CD4-positive, alpha-beta T cell treated with Interleukin-1 beta for 1 hour (primary cell): ENCODE measurements around the gene SNAPC2.
"Not testable (repeated sequence)": the region's sequence is repeated elsewhere in the genome, so short reads cannot be mapped to it uniquely, and the experiment has no call there.

Experiments used
- DNase-seq, 2 donors: peaks; one replicate each; pipeline ENCODE4 v3.0.0-alpha.2; 2020 to 2022

The SNAPC2 gene

DNA sequence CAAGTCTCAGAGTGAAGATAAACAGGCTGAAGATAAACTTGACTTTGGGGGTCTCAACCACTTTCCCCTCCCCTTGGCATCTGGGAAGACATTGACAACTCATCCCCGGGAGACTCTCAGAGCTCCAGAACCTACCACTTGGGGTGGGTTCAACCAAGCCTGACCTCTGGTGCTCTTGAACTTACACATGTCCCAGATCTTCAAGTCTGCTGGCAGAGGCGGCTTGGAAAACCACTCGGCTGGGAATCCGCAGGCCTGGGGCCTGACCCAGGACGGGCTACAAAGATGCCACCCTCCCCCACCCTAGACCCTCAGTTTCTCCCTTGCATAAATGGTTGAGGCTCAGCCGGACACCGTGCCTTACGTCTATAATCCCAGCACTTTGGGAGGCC, 31.3 kb upstream of the SNAPC2 start:
- DNase-seq: no peak

DNA sequence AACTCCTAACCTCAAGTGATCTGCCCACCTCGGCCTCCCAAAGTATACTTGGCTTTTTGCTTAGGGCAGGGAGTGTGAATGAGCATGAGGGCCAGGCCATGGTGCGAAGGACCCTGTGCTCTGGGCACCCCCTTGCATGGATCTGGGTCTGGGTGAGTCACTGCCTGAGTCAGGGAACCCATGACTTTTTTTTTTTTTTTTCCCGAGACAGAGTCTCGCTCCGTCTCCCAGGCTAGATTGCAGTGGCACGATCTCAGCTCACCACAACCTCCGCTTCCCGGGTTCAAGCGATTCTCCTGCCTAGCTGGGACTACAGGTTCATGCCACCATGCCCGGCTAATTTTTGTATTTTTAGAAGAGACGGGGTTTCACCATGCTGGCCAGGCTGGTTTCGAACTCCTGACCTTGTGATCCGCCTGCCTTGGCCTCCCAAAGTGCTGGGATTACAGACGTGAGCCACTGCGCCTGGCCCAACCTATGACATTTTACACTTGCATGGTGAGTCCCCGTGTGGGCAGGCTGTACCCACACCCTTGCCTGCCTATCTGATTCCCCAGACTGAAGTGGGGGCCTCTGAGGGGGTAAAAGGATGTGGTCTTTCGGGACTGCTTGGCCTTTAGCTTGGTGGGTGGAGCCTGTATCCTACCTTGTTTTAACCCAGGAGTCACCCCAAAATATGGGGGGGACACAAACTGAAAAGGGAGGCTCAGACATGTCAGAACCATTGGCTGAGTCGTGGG, 26.6 kb upstream of the SNAPC2 start:
- DNase-seq: not testable (repeated sequence)

DNA sequence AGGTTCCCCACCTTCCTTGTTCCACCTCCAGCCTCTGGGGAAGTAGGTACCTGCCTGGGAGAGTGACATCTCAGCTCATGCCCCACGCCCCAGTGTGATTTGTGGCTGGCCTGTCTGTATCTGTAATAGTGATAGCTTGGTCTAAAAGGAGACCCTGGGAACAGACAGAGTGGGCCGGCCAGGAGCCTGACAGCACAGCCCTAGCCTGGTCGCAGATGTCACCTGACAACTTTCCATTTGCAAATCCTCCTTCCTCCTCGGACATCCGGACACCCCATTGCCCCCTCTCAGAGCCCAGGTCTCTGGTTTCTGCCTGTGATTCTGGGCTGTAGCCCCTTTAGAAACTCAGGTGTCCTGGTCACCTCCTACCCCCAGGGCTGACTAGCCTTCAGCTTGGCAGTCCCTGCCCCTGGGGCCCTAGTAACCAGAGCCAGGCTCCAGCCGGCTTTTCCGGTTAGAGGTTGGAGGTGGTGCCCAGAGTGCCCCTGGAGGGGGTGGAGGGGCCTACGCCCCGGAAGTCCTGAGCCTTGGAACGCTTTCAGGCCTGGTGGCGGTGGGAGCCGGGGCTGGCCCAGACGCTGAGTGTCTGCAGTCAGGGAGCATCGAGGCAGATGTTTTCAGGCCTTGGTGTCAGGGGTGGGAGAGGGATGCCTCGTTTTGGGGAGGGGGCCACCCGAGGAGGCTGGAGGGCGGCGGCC, 25.4 kb upstream of the SNAPC2 start:
- no peak for DNase-seq

- no peak for DNase-seq
These were observed 24.6 kb upstream of the SNAPC2 start for GRCh38 chr19:7895565-7895964.

GRCh38 chr19:7897292-7897691, 22.8 kb upstream of the SNAPC2 start:
- DNase-seq: no peak

DNA sequence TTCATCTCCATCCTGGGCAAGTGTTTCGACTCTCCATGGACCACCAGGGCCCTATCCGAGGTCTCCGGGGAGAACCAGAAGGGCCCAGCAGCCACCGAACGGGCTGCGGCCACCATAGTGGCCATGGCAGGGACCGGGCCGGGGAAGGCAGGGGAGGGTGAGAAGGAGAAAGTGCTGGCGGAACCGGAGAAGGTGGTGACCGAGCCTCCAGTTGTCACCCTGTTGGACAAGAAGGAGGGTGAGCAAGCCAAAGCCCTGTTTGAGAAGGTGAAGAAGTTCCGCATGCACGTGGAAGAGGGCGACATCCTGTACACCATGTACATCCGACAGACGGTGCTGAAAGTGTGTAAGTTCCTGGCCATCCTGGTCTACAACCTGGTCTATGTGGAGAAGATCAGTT, 21.2 kb upstream of the SNAPC2 start:
- no peak for DNase-seq

DNA sequence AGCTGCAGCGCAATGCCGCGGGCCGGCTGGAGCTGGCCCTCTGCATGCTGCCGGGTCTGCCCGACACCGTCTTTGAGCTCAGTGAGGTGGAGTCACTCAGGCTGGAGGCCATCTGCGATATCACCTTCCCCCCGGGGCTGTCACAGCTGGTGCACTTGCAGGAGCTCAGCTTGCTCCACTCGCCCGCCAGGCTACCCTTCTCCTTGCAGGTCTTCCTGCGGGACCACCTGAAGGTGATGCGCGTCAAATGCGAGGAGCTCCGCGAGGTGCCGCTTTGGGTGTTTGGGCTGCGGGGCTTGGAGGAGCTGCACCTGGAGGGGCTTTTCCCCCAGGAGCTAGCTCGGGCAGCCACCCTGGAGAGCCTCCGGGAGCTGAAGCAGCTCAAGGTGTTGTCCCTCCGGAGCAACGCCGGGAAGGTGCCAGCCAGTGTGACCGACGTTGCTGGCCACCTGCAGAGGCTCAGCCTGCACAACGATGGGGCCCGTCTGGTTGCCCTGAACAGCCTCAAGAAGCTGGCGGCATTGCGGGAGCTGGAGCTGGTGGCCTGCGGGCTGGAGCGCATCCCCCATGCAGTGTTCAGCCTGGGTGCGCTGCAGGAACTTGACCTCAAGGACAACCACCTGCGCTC, 20.3 kb upstream of the SNAPC2 start:
- DNase-seq: no peak

DNA sequence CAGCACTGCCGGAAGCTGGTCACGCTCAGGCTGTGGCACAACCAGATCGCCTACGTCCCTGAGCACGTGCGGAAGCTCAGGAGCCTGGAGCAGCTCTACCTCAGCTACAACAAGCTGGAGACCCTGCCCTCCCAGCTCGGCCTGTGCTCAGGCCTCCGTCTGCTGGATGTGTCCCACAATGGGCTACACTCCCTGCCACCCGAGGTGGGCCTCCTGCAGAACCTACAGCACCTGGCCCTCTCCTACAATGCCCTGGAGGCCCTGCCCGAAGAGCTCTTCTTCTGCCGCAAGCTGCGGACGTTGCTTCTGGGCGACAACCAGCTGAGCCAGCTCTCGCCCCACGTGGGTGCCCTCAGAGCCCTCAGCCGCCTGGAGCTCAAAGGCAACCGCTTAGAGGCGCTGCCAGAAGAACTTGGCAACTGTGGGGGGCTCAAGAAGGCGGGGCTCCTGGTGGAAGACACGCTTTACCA, 19.7 kb upstream of the SNAPC2 start:
- no peak for DNase-seq

- DNase-seq: no peak
These were observed 19.2 kb upstream of the SNAPC2 start for GRCh38 chr19:7900931-7901330.

DNA sequence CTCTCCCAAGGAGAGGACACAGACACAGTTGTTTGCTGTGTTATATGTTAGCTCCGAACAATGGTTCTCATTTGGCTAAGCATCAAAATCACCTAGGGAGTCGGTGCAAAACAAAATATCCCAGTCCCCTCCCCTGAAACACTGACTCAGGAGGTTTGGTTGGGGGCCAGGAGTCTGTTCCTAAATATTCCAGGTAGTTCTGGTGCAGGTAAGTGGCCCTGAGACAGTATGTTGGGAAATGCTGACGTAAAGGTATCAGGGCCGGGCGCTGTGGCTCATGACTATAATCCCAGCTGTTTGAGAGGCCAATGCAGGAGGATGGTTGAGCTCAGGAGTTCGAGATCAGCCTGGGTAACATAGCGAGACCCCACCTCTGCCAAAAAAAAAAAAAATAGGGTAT, 18.8 kb upstream of the SNAPC2 start:
- no peak for DNase-seq

DNA sequence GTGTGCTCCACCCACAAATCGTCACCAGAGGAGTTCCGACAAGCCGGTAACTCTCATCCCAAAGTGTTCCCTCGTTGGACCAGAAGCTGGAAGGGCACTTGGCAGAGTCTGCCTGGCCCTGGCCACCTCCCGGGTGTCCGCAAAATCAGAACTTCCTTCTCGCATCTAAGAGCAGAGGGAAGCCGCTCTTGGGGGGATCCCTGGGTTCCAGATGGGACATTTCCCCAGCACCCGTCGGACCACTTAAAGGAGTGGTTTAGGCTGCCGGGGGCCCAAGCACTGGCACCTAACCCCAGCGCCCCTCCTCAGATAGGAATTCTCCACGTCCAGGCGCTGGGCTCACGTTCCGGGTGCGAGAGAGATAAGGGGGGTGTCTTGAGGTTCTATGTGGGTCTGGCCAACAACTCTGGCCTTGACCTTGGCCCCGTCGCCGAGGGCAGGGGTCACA, 17.3 kb upstream of the SNAPC2 start:
- no peak for DNase-seq

DNA sequence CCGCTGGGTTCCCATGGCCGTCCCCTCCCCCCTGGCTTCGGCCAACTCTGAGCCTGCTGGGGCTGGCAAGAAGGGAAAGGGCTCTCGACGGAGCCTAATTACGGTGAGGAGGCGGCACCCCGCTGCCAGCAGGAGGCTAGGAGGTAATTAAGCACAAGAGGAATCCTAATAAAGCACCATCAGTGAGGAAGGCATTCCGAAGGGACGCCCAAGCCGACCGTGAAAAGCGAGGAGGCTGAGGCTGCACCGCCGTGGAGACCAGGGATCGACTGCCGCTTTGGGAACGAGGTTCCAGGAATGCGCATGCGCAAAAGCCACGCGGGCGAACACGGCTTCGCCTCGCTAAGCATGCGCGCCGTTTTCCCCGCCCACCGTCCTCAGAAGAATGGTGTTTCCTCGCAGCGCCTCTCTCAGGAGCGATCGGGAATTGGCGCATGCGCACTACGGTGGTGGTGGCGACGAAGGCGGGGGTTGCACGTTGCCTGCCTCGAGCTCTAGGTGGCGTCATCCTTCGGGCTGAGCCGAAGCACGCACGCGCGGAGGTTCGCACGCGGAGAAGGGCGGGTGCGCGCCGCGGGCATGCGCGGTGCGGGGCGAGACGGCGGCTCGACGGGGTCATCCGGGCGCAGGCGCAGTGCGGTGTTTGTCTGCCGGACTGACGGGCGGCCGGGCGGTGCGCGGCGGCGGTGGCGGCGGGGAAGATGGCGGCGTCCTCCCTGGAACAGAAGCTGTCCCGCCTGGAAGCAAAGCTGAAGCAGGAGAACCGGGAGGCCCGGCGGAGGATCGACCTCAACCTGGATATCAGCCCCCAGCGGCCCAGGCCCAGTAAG, 16.7 kb upstream of the SNAPC2 start, which contains the start of gene MAP2K7:
Gene MAP2K7 (plus strand): TSS at position 634 of the 830 bp plus-strand sequence. CDS start 68 bp downstream, at position 702.
- DNase-seq: peak; percentile 100

- peak; percentile 88 to 92 for DNase-seq
These were observed 15.8 kb upstream of the SNAPC2 start for GRCh38 chr19:7904074-7905020.

DNA sequence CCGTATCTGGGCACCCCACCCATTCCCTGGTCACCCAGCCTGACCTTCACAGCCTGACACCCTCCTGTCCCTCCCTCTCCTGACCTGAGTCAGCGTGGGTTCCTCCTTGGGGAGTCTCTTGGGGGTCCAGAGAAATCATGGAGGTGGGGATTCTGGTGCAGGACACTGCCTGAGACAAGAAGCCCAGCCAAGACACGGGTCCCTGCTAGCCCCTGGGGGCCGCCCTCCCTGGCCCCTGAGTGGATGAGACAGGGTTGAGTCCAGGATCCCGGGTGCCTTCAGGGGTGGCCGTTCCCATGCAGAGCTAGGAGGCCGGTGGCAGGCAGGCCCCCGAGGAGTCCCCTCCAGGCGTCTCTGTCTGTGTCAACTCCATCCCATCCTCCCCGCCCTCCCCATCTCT, 14.9 kb upstream of the SNAPC2 start:
- DNase-seq: no peak

- DNase-seq: no peak
These were observed 14.3 kb upstream of the SNAPC2 start for GRCh38 chr19:7905859-7906258.

DNA sequence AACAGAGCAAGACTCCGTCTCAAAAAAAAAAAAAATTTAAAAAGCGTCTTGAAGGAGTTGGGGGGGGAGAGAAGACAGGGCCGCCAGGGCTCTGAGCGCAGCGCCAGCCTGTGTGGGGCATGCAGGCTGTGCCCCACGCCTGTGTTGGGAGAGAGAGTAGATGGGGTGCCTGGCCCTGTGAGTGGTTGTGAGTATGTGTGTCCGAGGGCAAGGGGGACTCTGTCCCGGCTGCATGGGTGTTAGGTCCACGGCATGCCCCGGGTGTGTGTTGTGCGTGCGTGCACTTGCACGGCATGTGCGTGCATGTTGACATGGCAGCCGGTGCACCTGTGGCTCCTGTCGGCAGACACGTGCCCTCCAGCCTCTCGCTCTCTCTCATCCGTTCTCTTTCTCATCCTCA, 13.0 kb upstream of the SNAPC2 start:
- DNase-seq: no peak

DNA sequence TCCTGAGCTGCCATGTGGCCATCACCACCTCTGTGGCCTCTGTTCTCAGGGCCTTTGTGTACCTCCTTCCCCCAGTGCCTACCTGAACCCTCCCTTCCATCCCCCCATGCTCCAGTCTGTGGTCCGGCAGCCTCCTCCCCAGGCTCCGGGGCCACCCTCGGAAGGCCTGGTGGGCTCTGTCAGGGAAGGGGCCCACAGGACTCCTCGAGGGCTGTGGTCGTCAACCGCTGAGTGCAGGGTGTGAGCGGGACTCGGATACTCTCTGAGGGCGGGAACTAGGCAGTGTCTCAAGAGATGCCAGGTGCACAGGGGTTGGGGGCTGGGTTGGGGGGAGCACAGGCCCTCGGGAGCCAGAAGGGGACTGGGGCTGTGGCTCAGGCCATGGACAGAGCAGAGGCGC, 12.6 kb upstream of the SNAPC2 start:
- no peak for DNase-seq

GRCh38 chr19:7908078-7908699, 11.9 kb upstream of the SNAPC2 start:
- no peak for DNase-seq

- no peak for DNase-seq
These were observed 11.2 kb upstream of the SNAPC2 start for GRCh38 chr19:7908742-7909461.

GRCh38 chr19:7909471-7910067, 10.6 kb upstream of the SNAPC2 start:
- no peak for DNase-seq
